Measurements from ENCODE around the gene THAP3. TPM values are rescaled to one million over a fixed set of nuclear protein-coding genes. Genes with fewer than 3 reads are reported as not detected.

The THAP3 gene
- total and polyA plus RNA-seq, 9 of the 15 experiments (the other 6 are each of a cell fraction or from before 2014, with no cell fraction given): 1.9 to 31.2 (median 18.2) TPM

- TF ChIP-seq, protein P1, sequence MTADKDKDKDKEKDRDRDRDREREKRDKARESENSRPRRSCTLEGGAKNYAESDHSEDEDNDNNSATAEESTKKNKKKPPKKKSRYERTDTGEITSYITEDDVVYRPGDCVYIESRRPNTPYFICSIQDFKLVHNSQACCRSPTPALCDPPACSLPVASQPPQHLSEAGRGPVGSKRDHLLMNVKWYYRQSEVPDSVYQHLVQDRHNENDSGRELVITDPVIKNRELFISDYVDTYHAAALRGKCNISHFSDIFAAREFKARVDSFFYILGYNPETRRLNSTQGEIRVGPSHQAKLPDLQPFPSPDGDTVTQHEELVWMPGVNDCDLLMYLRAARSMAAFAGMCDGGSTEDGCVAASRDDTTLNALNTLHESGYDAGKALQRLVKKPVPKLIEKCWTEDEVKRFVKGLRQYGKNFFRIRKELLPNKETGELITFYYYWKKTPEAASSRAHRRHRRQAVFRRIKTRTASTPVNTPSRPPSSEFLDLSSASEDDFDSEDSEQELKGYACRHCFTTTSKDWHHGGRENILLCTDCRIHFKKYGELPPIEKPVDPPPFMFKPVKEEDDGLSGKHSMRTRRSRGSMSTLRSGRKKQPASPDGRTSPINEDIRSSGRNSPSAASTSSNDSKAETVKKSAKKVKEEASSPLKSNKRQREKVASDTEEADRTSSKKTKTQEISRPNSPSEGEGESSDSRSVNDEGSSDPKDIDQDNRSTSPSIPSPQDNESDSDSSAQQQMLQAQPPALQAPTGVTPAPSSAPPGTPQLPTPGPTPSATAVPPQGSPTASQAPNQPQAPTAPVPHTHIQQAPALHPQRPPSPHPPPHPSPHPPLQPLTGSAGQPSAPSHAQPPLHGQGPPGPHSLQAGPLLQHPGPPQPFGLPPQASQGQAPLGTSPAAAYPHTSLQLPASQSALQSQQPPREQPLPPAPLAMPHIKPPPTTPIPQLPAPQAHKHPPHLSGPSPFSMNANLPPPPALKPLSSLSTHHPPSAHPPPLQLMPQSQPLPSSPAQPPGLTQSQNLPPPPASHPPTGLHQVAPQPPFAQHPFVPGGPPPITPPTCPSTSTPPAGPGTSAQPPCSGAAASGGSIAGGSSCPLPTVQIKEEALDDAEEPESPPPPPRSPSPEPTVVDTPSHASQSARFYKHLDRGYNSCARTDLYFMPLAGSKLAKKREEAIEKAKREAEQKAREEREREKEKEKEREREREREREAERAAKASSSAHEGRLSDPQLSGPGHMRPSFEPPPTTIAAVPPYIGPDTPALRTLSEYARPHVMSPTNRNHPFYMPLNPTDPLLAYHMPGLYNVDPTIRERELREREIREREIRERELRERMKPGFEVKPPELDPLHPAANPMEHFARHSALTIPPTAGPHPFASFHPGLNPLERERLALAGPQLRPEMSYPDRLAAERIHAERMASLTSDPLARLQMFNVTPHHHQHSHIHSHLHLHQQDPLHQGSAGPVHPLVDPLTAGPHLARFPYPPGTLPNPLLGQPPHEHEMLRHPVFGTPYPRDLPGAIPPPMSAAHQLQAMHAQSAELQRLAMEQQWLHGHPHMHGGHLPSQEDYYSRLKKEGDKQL (CRISPR knock-in tag; IDR thresholded peaks at IDR 0.05; ENCODE audit: borderline replicate concordance): peak; percentile 86; the same call in 1 of the 2 replicates
- TF ChIP-seq RBM39 (optimal IDR thresholded peaks at IDR 0.05; ENCODE audit: low read depth, low read length): no peak
- no peak for TF ChIP-seq MCM2 (IDR thresholded peaks at IDR 0.05; ENCODE audit: low read depth)
- TF ChIP-seq, protein P2, sequence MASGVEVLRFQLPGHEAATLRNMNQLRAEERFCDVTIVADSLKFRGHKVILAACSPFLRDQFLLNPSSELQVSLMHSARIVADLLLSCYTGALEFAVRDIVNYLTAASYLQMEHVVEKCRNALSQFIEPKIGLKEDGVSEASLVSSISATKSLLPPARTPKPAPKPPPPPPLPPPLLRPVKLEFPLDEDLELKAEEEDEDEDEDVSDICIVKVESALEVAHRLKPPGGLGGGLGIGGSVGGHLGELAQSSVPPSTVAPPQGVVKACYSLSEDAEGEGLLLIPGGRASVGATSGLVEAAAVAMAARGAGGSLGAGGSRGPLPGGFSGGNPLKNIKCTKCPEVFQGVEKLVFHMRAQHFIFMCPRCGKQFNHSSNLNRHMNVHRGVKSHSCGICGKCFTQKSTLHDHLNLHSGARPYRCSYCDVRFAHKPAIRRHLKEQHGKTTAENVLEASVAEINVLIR (CRISPR knock-in tag; IDR thresholded peaks at IDR 0.05): no peak
- TF ChIP-seq BMI1 (IDR thresholded peaks at IDR 0.05; ENCODE audit: low read length): no peak
- no peak for TF ChIP-seq RBM15 (IDR thresholded peaks at IDR 0.05; ENCODE audit: insufficient read depth, low read length)
- no peak for TF ChIP-seq MCM5 (IDR thresholded peaks at IDR 0.05; ENCODE audit: low read depth)
- TF ChIP-seq, protein P3, sequence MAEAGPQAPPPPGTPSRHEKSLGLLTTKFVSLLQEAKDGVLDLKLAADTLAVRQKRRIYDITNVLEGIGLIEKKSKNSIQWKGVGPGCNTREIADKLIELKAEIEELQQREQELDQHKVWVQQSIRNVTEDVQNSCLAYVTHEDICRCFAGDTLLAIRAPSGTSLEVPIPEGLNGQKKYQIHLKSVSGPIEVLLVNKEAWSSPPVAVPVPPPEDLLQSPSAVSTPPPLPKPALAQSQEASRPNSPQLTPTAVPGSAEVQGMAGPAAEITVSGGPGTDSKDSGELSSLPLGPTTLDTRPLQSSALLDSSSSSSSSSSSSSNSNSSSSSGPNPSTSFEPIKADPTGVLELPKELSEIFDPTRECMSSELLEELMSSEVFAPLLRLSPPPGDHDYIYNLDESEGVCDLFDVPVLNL (CRISPR knock-in tag; IDR thresholded peaks at IDR 0.05; ENCODE audit: low read depth): peak; percentile 78; the same call in 1 of the 2 replicates
- no peak for TF ChIP-seq MYNN (IDR thresholded peaks at IDR 0.05)
- no peak for TF ChIP-seq MYNN (CRISPR knock-in tag; IDR thresholded peaks at IDR 0.05)
- TF ChIP-seq UBTF (IDR thresholded peaks at IDR 0.05; ENCODE audit: borderline replicate concordance in 1 of 2, low read depth in 2 of 2, low read length in 2 of 2): peak; percentile 47 to 74; a peak in 3 of 4 replicates
- TF ChIP-seq SRSF3 (IDR thresholded peaks at IDR 0.05; ENCODE audit: insufficient read depth, low read length): 0 out of 2 replicates have a peak, but pooled peaks have one; percentile 37
- no peak for TF ChIP-seq ZNF766 (CRISPR knock-in tag; conservative IDR thresholded peaks at IDR 0.05)
- no peak for TF ChIP-seq NR0B1 (IDR thresholded peaks at IDR 0.05; ENCODE audit: partially characterized antibody)
- TF ChIP-seq NR2C1 (IDR thresholded peaks at IDR 0.05): no peak
- TF ChIP-seq NR2C1 (tag; IDR thresholded peaks at IDR 0.05): no peak
Measured at GRCh38 chr1:6601923-6602668, 22.6 kb upstream of the THAP3 start (continued).

All from K562 (cell line).